ENCODE data around the gene OR8B4. TPM values are rescaled to one million over a fixed set of nuclear protein-coding genes. Genes with fewer than 3 reads are reported as not detected.

The OR8B4 gene, protein sequence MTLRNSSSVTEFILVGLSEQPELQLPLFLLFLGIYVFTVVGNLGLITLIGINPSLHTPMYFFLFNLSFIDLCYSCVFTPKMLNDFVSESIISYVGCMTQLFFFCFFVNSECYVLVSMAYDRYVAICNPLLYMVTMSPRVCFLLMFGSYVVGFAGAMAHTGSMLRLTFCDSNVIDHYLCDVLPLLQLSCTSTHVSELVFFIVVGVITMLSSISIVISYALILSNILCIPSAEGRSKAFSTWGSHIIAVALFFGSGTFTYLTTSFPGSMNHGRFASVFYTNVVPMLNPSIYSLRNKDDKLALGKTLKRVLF
- total RNA-seq = not detected

DNA sequence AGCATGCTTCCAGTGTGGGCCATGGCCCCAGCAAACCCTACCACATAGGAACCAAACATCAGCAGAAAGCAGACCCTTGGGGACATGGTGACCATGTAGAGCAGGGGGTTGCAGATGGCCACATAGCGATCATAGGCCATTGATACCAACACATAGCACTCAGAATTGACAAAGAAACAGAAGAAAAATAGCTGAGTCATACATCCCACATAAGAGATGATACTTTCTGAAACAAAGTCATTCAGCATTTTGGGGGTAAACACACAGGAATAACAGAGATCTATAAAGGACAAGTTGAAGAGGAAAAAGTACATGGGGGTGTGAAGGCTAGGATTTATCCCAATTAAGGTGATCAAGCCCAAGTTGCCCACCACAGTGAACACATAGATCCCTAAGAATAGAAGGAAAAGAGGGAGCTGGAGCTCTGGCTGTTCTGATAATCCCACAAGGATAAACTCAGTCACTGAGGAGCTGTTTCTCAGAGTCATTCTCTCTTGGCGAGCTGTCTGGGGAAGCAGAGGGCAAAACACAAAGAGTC, at the start of gene OR8B4:
Gene OR8B4, minus strand, starts transcription at position 488 of the 538 bp plus-strand sequence. Its CDS starts 0 bp downstream, at position 488.
- Histone ChIP-seq H3K36me3 (no peaks in the 10 kb centered on the region), H3K4me1 (no peaks in the 10 kb centered on the region), H3K9me3 (no peaks in the 10 kb centered on the region), H3K27me3 (peaks cover 0 to 19% (median 0%) of the 10 kb centered on the region in 4 donors), H3K4me3 (no peak within 1 kb of the TSS), H3K27ac (replicated peaks in 1 of 4) (no peak within 1 kb of the TSS)
- DNase-seq (ENCODE audit: extremely low spot score) = peak; percentile 80
- TF ChIP-seq EP300 (IDR thresholded peaks at IDR 0.05) = no peak
- no peak for TF ChIP-seq POLR2A (IDR thresholded peaks at IDR 0.05; ENCODE audit: low read depth)
- TF ChIP-seq, protein P1, sequence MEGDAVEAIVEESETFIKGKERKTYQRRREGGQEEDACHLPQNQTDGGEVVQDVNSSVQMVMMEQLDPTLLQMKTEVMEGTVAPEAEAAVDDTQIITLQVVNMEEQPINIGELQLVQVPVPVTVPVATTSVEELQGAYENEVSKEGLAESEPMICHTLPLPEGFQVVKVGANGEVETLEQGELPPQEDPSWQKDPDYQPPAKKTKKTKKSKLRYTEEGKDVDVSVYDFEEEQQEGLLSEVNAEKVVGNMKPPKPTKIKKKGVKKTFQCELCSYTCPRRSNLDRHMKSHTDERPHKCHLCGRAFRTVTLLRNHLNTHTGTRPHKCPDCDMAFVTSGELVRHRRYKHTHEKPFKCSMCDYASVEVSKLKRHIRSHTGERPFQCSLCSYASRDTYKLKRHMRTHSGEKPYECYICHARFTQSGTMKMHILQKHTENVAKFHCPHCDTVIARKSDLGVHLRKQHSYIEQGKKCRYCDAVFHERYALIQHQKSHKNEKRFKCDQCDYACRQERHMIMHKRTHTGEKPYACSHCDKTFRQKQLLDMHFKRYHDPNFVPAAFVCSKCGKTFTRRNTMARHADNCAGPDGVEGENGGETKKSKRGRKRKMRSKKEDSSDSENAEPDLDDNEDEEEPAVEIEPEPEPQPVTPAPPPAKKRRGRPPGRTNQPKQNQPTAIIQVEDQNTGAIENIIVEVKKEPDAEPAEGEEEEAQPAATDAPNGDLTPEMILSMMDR (IDR thresholded peaks at IDR 0.05) = no peak
- no peak for TF ChIP-seq POLR2AphosphoS5 (IDR thresholded peaks at IDR 0.05)
- WGBS = 85% methylated on average over 2 of the region's 2 CpGs
- intact Hi-C loops (cut with DNase I) = loop anchor here (5.0 kb wide), 1 partner anchor 158 kb away; no protein-coding TSS in a partner anchor

DNA sequence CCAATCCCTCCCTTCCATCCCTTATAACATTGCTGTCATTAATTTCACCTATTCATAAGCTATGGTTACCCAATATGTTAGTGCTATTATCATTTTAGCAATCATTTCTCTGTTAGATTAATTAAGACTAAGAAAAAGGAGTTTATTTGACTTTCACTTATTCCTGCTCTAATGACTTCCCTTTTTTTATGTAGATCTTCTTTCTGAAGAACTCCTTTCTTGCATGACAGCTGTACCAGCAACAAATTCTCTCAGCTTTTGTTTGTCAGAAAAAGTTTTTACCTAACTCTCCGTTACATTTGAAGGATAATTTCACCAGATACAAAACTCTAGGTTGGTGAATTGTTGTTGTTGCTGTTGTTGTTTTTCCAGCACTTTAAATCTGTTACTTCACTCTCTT, 49.4 kb upstream of the OR8B4 start:
- no peaks in the 10 kb centered on the region for H3K4me1 ChIP-seq
- TF ChIP-seq EP300 (IDR thresholded peaks at IDR 0.05) (no peak), POLR2A (IDR thresholded peaks at IDR 0.05; ENCODE audit: low read depth) (no peak), POLR2AphosphoS5 (IDR thresholded peaks at IDR 0.05) (no peak)
- TF ChIP-seq, protein P1 (IDR thresholded peaks at IDR 0.05) = no peak
- H3K9me3 ChIP-seq = no peaks in the 10 kb centered on the region
- intact Hi-C loops (cut with DNase I) = no loop called here
- no peak overlapping the region for H3K4me3 ChIP-seq
- H3K36me3 ChIP-seq = no peaks in the 10 kb centered on the region
- no peak overlapping the region for H3K27ac ChIP-seq (replicated peaks in 1 of 4)
- DNase-seq (ENCODE audit: extremely low spot score) = no peak
- no peaks in the 10 kb centered on the region for H3K27me3 ChIP-seq
- WGBS = 67% methylated on average over 1 of the region's 1 CpG

DNA sequence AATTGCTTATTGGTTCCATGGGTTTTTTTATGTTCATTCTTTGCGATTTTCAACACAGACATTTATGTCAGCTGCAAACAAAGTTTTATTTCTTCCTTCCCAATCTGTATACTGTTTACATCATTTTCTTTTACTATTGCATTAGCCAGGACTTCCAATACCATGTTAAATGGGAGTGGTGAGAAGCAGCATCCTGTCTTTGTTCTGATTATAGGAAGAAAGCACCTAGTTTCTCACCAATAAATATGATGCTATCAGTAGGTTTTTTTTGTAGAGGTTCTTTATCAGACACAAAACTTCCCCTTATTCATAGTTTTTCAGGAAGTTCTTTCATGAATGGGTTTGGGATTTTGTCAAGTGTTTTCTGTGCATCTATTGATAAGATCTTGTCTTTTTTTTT, 48.8 kb upstream of the OR8B4 start:
- H3K27me3 ChIP-seq = no peaks in the 10 kb centered on the region
- H3K4me1 ChIP-seq = no peaks in the 10 kb centered on the region
- no peaks in the 10 kb centered on the region for H3K9me3 ChIP-seq
- no peak for TF ChIP-seq POLR2A (IDR thresholded peaks at IDR 0.05; ENCODE audit: low read depth)
- H3K36me3 ChIP-seq = no peaks in the 10 kb centered on the region
- no peak overlapping the region for H3K4me3 ChIP-seq
- no peak for DNase-seq (ENCODE audit: extremely low spot score)
- 72% methylated on average over 1 of the region's 1 CpG for WGBS
- intact Hi-C loops (cut with DNase I) = no loop called here
- H3K27ac ChIP-seq (replicated peaks in 1 of 4) = no peak overlapping the region

DNA sequence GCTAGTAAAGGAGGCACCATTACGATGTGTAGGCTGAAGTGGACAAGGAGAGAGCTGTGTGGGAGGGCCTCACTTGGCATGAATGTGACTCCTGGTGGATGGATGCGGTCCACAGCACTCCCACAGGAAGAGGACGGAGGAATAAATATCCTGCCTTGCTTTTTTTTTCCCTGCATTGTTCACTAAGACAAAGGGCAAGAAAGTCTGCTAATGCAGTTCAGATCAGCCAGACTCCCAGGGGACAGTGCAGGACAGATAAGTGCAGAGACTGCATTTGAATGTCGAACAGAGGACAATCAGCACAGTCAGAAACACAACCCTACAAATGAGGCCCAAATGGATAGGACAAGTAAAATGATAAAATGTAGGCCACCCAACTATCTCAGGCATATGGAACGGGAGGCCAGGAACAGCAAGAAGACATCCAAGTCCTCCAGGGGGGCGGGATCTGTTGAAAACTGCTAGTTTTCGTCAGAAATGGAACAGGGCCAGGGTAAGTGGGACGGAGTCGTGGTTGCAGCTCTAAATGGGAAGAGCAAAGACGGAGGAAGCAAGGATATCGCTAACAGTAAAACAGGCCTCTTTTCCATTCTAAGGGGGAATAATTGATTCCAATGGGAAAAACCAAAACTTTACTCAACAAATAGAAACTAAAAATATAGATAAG, 46.0 kb upstream of the OR8B4 start:
- no peaks in the 10 kb centered on the region for H3K4me1 ChIP-seq
- H3K36me3 ChIP-seq = no peaks in the 10 kb centered on the region
- H3K9me3 ChIP-seq = no peaks in the 10 kb centered on the region
- WGBS = 60% methylated on average over 11 of the region's 11 CpGs
- no peak overlapping the region for H3K27ac ChIP-seq (replicated peaks in 1 of 4)
- H3K27me3 ChIP-seq = no peaks in the 10 kb centered on the region
- TF ChIP-seq POLR2A (IDR thresholded peaks at IDR 0.05; ENCODE audit: low read depth) (no peak), EP300 (IDR thresholded peaks at IDR 0.05) (no peak), POLR2AphosphoS5 (IDR thresholded peaks at IDR 0.05) (no peak)
- TF ChIP-seq, protein P1 (IDR thresholded peaks at IDR 0.05) = no peak
- intact Hi-C loops (cut with DNase I) = no loop called here
- no peak for DNase-seq (ENCODE audit: extremely low spot score)
- H3K4me3 ChIP-seq = no peak overlapping the region

DNA sequence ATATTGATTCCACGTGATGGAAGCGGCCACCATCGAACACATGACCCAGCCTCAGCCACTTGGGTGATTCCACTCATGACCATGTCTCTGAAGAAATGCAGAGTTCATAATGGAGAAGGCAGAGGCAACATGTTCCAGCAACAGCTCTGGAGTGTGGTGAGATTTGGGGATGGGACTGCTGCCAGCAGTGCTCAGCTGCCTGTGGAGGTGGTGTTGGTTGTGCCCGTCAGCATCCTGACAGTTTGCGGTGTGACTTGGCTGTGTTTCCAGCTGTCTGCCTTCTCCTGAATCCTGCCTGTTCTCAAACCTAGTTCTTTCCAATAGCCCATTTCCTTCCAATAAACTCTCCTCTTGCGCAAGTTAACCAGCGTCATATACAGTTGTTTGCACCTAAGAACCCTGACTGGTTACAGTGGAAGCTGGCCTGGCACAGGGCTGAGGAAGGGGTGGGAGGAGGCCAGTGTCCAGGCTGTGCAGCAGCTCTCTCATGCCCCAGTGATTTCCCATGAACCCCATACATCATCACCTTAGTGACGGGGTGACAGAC, 42.8 kb upstream of the OR8B4 start:
- Histone ChIP-seq H3K9me3 (no peaks in the 10 kb centered on the region), H3K27me3 (no peaks in the 10 kb centered on the region), H3K36me3 (no peaks in the 10 kb centered on the region), H3K27ac (replicated peaks in 1 of 4) (no peak overlapping the region), H3K4me3 (no peak overlapping the region), H3K4me1 (no peaks in the 10 kb centered on the region)
- DNase-seq (ENCODE audit: extremely low spot score) = no peak
- intact Hi-C loops (cut with DNase I) = no loop called here
- no peak for TF ChIP-seq POLR2AphosphoS5 (IDR thresholded peaks at IDR 0.05)
- TF ChIP-seq, protein P1 (IDR thresholded peaks at IDR 0.05) = no peak
- TF ChIP-seq POLR2A (IDR thresholded peaks at IDR 0.05; ENCODE audit: low read depth) = no peak
- no peak for TF ChIP-seq EP300 (IDR thresholded peaks at IDR 0.05)
- WGBS = 72% methylated on average over 8 of the region's 8 CpGs
